Choroid plexus epithelial cell (primary cell): ENCODE measurements around the gene LGR4.

Experiments used
- DNase-seq: peaks from one replicate; pipeline ENCODE4 v3.0.0-alpha.2; 2010; ENCODE audit warnings: low read depth
- H3K4me3 ChIP-seq: 2 replicates; pipeline ENCODE4 v1.5.1; 2011; ENCODE audit warnings: low read depth, mild to moderate bottlenecking, control low read depth, low read length, moderate library complexity
- TF ChIP-seq, protein P1 (sequence below): conservative IDR thresholded peaks from 2 replicates; pipeline ENCODE4 v1.5.1; 2011; ENCODE audit warnings: low read depth, mild to moderate bottlenecking, control low read depth, inconsistent platforms, low read length, moderate library complexity

Gene LGR4

DNA sequence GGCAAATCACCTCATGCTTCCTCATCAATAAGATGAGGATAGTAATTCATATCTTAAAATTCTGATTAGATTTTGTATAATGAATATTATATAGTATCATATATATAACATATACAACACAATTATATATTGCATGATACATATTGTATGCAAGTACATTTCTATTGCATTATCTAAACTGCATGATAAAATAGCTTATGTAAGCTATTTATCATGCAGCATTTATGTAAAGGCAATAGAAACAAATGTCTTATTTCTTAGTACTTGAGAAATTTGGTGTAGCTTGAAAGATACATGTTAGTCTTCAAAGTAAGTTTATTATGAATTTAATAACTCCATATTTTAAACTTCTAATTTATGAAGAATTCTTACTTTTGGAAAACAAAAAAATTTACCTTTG lies 28.5 kb upstream of the LGR4 start:
- TF ChIP-seq, protein P1, sequence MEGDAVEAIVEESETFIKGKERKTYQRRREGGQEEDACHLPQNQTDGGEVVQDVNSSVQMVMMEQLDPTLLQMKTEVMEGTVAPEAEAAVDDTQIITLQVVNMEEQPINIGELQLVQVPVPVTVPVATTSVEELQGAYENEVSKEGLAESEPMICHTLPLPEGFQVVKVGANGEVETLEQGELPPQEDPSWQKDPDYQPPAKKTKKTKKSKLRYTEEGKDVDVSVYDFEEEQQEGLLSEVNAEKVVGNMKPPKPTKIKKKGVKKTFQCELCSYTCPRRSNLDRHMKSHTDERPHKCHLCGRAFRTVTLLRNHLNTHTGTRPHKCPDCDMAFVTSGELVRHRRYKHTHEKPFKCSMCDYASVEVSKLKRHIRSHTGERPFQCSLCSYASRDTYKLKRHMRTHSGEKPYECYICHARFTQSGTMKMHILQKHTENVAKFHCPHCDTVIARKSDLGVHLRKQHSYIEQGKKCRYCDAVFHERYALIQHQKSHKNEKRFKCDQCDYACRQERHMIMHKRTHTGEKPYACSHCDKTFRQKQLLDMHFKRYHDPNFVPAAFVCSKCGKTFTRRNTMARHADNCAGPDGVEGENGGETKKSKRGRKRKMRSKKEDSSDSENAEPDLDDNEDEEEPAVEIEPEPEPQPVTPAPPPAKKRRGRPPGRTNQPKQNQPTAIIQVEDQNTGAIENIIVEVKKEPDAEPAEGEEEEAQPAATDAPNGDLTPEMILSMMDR: no peak
- no peak overlapping the region for H3K4me3 ChIP-seq
- no peak for DNase-seq

GRCh38 chr11:27497911-27498310 lies 25.3 kb upstream of the LGR4 start:
- TF ChIP-seq, protein P1: no peak

DNA sequence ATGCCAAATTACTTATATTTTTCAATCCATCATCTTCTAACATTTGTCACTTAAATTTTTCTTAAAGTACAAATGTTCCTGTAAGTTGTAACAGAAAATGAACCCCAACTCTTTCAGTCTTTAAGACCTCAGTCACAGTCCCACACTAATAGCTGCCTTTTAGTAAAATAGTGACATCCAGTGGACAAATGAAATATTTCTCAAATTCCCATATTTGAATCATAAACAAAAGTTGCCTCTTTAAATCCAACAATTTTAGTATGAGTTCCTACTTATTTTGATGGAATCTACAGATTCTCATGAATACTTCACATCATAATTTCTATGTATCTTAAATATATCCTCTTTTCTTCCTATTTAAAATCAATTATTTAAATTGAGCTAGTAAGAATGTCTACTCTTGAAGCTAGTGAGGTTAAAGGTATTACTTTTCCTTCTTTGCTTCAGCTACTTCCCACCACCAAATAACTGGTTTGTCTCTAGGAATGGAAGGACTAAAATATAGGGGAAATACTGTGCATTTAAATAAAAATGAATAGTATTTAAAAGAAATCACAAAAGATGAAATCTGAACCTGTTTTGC lies 24.8 kb upstream of the LGR4 start:
- H3K4me3 ChIP-seq: no peak overlapping the region
- DNase-seq: peak; percentile 58
- TF ChIP-seq, protein P1: peak; percentile 52

More at GRCh38 chr11:27497911-27498310, 25.3 kb upstream of the LGR4 start:
- DNase-seq: no peak
- H3K4me3 ChIP-seq: no peak overlapping the region

- no peak overlapping the region for H3K4me3 ChIP-seq
- TF ChIP-seq, protein P1: no peak
- no peak for DNase-seq
Observed at GRCh38 chr11:27496461-27496860, 23.9 kb upstream of the LGR4 start.

DNA sequence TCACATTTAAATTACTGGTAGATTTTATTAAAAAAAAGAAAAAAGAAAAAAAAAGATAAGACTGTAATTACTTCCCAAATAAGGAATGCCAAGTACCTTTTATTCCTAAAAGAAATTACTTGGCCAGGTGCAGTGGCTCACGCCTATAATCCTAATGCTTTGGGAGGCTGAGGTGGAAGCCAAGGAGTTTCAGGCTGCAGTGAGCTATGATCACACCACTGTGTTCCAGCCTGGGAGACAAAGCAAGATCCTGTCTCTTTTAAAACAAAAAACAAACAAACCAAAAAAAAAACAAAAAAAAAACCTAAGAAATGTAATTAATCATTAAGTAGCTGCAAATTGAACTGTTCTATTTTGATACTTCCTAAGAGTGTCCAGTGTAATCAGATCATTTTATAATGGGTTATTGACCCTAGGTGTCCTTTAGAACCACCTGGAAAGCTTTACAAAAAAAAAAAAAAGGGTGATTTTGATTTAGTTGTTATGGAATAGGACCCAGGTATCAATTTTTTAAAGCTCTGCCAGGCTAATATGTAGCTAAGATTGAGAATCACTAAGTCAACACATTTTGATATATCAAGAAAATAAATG lies 23.2 kb upstream of the LGR4 start:
- TF ChIP-seq, protein P1: no peak
- no peak for DNase-seq

DNA sequence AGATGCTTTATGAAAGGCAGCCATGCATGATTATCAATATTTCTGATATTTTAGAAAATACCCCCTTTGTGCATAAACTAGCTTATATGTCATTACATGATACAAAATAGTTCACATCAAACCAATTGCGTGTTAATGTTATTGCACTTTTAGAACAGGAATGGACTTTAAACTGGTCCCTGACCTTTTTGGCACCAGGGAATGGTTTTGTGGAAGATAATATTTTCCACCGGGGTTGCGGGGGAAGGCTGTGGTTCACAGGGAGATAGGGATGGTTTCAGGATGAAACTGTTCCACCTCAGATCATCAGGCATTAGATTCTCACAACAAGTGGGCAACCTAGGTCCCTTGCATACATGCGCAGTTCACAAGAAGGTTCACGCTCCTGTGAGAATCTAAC lies 16.5 kb upstream of the LGR4 start:
- no peak for DNase-seq
- TF ChIP-seq, protein P1: no peak
- H3K4me3 ChIP-seq: no peak overlapping the region

More for the DNA sequence above, 23.2 kb upstream of the LGR4 start:
- H3K4me3 ChIP-seq: no peak overlapping the region

DNA sequence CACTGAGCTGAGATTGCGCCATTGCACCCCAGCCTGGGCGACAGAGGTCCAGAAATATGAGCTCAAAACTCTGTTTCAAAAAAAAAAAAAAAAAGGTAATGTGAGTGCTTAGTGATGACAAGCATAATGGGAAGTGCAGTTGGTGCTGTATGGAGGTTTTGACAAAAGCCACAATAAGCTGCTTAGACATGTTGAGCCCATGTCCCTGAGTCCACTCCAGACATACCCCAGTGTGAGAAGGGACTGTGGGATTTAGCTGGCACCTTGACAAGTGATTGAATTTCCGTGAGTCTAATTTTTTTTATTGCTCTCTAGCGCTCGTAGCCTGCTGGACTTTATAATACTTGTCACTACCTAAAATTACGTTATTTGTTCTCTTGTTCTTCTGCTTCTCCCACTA lies 15.1 kb upstream of the LGR4 start:
- no peak for DNase-seq

More for the DNA sequence above, 15.1 kb upstream of the LGR4 start:
- TF ChIP-seq, protein P1: no peak
- no peak overlapping the region for H3K4me3 ChIP-seq
